ENCODE data around the gene TSPEAR. TPM values are rescaled to one million over a fixed set of nuclear protein-coding genes. Genes with fewer than 3 reads are reported as not detected.
"Not testable (repeated sequence)": the region's sequence is repeated elsewhere in the genome, so short reads cannot be mapped to it uniquely, and the experiment has no call there.

Gene TSPEAR
- polyA plus RNA-seq, 3 donors = 0.53 to 0.67 (median 0.62) TPM

DNA sequence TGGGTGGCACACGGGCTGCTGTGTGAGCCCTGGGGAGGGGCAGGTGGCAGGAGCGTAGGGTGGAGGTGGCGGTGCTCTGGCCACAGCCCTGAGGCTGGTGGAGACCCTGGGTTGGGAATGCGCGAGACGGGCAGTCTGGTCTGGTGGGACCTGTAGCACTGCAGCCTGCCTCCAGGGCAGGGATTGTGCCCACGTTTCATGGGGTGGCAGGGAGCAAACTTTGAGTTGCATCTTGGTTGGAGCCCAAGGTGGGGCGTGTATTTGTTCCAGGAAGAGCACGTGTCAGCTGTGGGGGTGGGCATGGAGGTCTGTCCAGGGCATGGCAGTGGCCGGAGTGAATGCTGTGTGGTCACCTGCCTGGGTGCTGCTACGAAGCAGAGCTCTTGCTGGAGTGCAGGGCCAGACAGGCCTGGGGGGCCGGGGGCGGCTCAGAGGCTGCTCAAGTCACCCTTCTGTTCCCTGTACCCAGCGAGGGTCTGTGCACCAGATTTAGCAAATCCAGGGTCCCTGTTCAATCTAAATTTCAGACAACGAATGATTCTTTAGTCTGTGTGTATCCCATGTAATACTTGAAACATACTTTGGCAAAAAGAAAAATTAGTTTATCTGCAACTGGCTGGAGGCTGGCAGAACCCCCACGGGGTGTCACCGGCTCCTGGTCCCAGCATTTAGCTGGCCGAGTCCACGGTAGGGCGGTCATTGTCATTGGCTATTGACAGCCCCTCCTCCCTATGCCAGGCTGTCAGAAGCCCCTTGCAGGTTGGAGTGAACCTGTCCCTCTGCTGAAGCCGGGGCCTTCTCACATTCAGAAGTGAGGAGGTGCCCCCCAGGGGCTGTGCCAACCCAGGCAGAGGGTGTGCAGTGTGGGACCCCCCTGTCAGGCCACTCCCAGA, 198.6 kb downstream of the TSPEAR start:
- DNase-seq (ENCODE audit: low read depth in 3 of 3, low spot score in 2 of 3) = no peak

DNA sequence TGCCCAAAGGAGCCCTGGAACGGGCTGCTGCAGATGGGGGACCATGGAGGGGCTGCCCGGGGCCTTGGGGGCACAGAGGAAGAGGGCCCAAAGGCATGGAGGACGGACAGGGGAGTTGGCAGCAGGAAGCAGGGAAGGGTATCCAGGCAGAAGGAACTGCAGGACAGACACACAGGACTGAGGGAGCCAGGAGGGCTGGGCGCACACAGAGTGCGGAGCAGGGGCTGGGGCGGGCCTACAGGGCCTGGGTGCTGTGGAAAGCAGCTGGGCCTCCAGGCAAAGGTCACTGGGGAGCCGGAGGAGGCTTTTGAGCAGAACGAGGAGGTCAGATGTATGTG, 199.5 kb downstream of the TSPEAR start:
- no peak for DNase-seq (ENCODE audit: low read depth in 3 of 3, low spot score in 2 of 3)

DNA sequence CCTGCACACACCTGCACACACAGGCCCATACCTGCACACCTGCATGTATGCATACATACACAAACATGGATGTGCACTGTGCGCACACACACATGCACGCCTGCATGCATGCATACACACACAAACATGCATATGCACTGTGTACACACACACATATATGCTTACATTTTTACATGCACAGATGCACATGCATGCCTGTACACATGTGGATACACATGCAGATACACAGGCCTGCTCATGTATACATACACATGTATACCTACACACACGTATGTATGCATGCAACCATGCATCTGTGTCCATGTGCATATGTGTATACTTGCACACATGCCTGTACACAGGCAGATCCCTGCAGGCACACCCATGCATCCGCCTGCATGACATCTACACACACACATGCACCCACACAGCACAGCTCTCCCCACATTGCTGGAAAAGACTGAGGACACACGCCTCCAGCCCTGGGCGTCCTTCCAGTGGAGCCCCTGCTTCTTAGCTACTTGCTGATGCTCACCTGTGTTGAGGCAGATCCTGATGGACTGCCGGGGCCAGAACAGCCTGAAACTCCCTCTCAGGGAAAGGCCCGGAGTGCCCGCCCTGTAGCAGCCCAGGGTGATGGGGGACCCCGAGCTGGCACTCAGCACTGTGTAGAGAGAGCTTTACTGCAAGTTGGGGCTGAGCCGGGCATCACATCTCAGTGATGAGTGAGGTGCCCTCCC, 200.0 kb downstream of the TSPEAR start:
- no peak for DNase-seq (ENCODE audit: low read depth in 3 of 3, low spot score in 2 of 3)

DNA sequence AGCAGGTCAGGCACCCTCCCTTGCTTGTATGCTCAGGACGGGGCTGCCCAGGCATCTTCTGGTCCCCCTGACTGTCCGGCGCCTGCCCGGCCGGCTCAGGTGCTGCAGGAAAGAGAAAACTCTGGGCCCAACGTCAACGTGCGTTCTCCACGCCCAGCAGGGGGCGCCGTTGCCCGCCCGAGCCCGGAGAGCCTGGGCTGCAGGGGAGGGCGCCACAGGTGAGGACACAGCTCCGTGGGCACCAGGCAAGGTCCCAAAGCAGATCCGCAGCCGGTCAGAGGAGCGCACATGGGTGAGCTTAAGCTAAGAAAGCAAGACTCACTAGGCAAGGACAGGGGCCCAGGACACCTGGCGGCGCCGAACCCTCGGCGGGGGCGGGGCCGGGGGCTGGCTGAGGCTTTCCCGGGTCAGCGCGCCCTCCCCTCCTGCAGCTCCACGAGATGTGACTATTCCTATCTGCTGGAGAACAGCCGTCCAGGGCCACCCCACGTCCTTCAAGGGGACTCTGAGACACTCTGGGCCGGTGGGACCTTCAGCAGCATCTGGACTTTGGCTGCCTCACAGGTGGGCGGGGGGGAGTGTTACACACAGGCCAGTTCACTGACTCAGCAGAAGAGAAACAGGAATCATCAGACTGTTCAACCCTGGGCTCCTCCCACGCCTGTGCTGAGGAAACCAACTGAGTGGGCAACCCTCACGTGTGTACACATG, 200.7 kb downstream of the TSPEAR start:
- peak; percentile 14 to 52 (median 45) for DNase-seq (ENCODE audit: low read depth in 3 of 3, low spot score in 2 of 3)

DNA sequence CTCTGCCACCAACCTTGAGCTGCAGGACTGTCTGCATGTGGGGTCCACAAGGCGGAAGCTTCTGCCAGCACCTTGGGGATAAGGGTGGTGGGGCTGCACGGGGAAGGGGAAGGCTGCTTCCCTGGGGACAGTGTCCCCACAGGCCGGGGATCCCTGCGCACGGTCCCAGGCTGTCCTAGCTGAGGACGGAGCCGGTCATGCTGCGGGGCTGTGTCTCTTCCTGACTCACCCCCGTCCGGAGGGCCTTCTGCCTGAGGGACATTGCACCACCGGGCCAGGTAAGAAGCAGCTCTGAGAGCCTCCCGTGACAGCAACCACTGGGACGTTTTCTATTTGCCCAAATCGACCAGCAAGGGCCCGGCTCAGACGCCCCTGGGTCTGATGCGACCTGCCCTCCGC, 201.3 kb downstream of the TSPEAR start:
- DNase-seq (ENCODE audit: low read depth in 3 of 3, low spot score in 2 of 3) = no peak

DNA sequence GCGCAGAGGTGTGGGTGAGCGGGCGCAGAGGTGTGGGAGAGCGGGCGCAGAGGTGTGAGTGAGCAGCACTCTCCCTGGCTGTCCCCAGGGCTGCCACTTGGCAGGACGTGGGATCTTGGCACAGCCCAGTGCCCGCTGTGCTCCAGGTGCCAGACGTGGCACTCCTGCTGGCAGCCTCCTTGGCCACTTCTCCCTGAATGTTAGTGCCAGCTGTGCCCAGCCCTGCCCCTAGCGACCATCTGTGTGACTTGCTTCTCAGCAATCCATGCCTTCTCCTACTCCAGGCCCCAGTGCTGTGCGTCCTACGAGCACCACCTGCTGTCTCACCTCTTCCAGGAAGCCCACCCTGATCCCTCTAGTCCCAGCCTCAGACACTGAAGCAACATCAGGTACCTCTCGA, 201.8 kb downstream of the TSPEAR start:
- DNase-seq (ENCODE audit: low read depth in 3 of 3, low spot score in 2 of 3) = no peak

DNA sequence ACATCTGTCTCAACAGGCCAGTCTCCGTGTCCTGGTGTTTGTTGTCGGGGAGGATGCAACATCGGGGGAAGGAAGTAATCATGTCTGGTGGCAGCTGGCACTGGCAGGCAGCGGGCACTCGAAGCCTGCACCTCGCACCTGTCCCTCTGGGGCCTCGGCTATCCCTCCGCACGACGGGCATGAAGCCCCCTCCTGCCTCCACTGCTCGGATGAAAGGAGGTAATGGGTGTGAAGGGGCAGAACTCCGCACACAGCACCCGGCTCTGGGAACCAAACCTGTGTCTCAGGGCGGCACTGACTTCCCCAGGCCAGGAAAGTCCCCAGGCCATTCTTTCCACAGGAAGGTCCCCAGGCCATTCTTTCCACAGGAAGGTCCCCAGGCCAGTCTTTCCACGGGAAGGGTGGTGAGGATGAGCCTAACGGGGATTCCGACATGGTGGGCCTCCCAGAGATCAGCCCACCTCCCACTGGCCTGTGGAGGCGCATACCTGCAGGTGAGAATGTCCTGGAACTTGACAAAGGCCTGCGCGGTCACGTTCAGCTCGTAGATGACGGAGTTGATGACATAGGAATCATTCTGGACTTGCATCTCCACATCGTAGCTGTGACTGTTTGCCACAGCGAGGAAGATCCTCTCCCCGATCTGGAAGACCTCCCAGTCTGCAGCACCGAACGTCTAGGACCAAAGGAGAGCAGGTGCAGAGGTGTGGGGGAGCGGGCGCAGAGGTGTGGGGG, 202.5 kb downstream of the TSPEAR start:
- DNase-seq (ENCODE audit: low read depth in 3 of 3, low spot score in 2 of 3) = no peak

DNA sequence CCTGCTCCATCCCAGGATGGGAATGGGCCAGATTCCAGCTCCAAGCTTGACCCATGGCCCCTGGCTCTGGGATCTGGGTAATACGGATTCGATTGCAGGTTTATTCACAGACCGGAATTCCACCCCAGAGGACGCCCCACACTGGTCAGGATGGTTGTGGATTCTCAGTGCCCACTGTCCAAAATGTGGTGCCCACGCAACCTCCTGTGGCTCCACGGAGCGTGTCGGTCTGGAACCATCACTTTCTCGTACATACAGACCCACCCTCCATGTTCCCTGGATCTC, 203.0 kb downstream of the TSPEAR start:
- DNase-seq (ENCODE audit: low read depth in 3 of 3, low spot score in 2 of 3) = no peak

DNA sequence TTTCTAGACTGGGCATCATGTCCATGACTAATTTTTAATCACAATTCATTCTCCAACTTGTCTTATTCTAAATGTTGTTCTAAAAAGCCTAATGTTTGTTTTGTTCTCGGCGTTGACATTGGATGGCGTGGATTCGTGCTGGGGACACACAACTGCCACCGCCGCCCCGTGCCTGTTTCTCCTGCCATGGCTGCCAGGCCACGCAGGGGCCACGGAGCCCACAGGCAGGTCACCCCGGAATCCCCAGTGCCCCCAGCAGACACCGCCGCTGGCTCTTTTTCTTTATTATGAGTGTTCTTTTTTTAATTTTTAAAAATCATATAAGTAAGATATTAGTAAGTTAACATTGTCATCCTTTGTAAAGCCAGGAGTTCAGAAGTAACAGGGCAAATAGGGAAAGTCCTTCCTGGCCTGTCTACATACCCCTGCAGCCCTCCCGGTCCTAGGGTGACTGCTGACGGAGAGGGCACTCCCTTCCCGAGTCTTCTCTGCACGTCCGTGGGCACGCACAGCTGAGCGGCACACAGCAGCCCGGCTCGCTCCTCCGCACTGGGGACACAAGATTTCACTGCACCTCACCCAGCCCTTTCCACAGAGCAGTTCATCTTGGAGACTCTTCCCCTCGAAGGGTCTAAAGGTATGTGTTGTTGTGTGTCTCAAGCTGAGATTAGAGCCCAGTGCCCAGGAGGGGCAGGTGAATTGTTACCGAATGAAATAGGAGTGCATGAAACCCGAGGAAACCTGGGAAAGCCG, 203.5 kb downstream of the TSPEAR start:
- no peak for DNase-seq (ENCODE audit: low read depth in 3 of 3, low spot score in 2 of 3)

DNA sequence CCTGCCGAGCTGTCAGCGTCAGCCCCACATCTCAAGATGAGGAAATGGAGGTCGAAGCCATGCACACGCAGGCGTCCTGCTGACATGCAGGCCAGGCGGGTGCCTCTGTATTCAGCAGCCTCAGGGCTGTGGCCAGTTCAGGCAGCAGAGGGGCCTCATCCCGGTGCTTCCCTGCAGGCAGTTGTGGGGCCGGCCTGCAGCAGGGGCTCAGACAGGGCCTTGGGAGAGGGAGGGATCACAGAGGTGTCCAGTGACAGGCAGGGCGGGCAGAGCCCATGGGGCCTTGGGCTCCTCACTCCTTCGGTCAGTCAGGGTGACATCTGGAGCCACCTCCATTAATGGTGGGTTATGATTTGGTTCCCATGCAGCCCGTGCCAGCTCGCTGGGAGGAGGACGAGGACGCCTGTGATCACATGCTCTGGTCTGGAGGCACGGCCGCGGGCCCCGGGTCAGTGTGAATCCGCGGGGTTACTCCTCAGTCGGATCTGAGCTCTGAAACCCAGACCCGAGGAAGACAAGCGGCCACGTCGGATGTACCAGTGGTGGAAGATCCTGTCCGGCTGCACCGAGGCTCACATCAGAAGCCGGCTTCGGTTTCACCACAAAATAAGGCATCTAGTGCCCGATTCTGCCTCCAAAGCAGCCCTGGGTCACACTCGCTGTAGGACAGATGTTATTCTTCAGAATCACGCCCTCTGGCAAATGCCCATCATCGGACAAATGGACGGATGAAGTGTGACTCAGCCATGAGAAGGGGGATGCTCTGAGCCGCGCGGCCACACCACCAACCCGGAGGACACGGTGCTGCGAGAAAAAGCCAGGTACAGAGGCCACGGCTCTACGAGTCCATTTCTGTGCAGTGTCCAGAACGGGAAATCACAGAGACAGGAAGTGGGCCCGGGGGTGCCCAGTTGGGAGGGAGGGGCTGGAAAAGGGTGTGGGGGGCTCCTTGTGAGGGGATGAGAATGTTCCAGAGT, 204.8 kb downstream of the TSPEAR start:
- DNase-seq (ENCODE audit: low read depth in 3 of 3, low spot score in 2 of 3) = no peak

DNA sequence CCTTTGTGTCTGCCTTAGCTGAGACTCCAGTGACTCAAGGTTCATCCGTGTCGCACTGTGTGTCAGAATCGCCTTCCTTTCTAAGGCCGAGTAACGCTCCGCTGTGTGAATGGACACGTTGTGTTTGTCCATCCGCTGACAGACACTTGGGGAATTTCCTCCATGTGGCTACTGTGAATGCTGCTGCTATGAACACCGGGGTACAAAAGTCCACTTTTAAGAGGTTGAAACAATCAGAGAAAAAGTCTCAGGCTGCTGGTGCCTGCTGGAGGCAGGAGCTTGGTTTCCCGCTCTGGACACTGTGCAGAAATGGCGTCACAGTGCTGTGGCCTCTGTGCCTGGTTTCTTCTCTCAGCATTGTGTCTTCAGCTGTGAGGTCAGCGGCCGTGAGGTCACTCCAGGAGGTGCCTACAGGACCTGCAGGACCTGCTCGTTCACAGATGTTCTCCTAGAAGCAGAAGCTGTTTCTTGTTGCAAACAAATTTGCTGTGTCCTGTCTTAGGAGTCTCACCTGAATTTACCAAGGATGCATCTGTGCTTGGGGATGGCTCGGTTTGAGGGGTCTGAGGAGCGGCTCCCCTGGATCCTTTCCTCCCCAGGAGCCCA, 205.6 kb downstream of the TSPEAR start:
- no peak for DNase-seq (ENCODE audit: low read depth in 3 of 3, low spot score in 2 of 3)

DNA sequence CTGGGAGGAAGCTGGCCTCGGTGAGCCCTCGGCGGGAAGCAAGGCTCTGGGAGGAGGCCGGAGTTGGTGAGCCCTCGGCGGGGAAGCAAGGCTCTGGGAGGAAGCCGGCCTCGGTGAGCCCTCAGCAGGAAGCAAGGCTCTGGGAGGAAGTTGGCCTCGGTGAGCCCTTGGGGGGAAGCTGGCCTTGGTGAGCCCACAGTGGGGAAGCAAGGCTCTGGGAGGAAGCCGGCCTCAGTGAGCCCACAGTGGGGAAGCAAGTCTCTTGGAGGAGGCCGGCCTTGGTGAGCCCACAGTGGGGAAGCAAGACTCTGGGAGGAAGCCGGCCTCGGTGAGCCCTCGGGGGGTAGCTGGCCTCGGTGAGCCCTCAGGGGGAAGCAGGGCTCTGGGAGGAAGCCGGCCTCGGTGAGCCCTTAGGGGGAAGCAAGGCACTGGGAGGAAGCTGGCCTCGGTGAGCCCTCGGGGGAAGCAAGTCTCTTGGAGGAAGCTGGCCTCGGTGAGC, 207.4 kb downstream of the TSPEAR start:
- DNase-seq (ENCODE audit: low read depth in 3 of 3, low spot score in 2 of 3) = no peak

DNA sequence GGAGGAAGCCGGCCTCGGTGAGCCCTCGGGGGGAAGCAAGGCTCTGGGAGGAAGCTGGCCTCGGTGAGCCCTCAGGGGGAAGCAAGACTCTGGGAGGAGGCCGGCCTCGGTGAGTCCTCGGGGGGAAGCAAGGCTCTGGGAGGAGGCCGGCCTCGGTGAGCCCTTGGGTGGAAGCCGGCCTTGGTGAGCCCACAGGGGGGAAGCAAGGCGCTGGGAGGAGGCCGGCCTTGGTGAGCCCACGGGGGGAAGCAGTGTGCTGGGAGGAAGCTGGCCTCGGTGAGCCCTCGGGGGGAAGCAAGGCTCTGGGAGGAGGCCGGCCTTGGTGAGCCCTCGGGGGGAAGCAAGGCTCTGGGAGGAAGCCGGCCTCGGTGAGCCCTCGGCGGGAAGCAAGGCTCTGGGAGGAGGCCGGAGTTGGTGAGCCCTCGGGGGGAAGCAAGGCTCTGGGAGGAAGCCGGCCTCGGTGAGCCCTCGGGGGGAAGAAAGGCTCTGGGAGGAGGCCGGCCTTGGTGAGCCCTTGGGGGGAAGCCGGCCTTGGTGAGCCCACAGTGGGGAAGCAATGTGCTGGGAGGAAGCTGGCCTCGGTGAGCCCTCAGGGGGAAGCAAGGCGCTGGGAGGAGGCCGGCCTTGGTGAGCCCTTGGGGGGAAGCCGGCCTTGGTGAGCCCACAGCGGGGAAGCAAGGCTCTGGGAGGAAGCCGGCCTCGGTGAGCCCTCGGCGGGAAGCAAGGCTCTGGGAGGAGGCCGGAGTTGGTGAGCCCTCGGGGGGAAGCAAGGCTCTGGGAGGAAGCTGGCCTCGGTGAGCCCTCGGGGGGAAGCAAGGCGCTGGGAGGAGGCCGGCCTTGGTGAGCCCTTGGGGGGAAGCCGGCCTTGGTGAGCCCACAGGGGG, 208.1 kb downstream of the TSPEAR start:
- DNase-seq (ENCODE audit: low read depth in 3 of 3, low spot score in 2 of 3) = not testable (repeated sequence)

DNA sequence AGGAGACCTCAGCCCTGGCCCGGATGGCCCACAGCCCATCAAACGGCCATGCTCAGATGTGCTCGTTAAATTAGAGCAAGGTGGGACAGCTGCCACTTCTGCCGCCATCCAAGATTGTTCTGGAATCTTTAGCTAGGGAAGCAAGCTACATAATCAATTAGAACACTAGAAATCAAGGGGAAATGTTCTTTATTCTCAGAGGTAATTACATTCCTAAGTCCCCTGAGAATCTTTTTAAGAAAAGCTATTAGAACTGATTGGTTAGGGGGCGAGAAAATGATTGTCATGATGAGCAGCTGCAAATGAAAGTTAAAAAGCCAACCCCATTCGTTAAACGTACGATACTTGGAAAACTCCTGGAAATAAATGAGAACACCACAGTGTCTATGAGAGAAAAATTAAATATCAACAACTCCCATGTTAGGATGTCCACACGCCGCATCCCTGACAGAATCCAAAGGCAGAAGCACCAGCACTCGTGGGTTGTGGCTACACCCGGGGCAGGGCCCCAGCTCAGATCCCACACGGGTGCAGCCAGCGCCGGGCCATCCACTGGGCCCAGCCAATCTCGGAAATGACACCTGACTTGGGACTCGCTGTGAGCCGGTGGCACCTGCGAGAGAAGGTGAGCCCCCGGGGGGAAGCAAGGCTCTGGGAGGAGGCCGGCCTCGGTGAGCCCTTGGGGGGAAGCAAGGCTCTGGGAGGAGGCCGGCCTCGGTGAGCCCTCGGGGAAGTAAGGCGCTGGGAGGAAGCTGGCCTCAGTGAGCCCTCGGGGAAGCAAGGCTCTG, 209.0 kb downstream of the TSPEAR start:
- no peak for DNase-seq (ENCODE audit: low read depth in 3 of 3, low spot score in 2 of 3)

DNA sequence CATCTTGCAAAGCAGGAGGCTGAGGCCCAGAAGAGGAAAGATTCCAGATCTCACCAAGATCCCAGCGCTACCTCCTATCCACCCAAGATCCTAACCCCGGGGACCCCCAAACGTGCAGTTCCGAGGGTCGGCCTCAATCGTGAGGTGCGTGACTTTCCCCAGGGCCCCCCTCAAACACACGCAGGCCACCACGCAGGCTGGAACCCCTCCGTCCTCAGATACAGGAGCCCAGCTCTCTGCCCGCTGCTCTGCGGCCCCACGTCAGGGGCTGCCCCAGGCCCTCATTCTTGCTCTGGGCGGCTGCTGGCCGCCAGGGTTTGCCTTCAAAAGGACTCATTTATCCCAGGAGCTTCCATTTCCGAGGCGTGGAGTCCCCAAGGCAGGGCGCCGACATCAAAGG, 211.3 kb downstream of the TSPEAR start:
- DNase-seq (ENCODE audit: low read depth in 3 of 3, low spot score in 2 of 3) = no peak

DNA sequence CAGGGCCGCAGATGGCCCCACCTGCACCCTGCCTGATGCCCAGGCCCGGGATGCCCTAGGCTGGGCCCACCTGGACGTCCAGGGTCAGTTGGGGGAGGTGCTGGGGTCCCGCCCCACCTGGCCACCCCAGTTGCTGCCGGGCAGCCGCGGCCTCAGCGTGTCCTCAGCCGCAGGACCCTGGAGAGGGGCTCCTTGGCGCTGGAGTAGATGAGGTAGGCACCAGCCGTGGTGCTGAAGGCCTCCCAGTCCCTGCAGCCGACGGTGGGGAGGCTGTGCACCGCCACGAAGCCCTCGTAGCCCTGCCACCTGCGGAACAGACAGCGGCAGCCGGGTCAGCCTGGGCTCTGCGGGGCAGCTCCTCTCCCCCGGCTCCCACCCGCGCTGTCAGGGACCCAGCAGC, 211.7 kb downstream of the TSPEAR start:
- DNase-seq (ENCODE audit: low read depth in 3 of 3, low spot score in 2 of 3) = no peak

DNA sequence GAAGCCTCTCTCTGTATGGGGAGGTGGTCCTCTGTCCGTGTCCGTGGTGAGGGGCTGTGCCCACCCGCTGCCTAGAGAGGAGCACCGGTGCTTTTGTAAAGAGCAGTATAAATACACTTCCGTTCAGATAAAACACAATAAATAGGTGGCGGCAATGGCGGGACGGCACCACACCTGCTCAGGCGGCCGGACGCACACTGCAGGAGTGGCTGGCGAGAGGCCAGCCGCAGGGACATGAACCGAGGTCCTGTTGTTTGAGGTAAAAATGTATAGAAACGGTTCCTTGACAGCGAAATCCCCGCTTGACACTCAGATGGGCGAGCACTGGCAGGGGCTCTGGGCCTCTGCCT, 212.2 kb downstream of the TSPEAR start:
- no peak for DNase-seq (ENCODE audit: low read depth in 3 of 3, low spot score in 2 of 3)
